Measurements from ENCODE around the gene POLR1D.

DNA sequence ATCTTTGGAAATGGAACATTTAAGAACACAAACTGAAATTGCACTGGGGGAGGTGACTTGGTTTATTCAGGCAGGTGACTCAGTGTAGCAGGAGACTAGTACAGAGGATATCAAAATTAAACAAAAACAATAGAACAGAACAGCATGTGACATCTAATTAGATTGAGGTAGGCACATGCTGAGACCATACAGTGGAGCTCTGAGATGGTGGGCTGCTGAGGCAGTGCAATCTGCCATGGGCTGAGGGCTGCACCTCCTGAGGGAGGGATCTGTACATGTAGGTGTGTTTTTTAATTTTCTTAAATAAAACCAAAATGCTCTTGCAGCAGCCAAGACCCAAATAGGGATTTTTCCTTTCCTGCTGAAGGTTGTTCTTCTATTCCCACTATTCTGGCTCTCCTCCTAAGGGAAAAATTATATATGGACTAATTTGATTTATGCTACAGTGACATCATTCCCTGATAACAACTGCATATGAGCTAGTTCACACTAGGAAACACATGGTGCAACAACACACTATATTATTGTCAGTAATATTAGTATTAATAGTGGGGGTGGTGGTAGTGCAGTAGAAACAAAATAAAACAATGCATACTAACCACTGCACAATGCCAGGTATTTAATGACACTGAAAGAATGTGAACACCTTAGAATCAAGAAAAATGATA, 49.3 kb upstream of the POLR1D start:
- no peak for TF ChIP-seq TAF1 (conservative IDR thresholded peaks at IDR 0.05)
- TF ChIP-seq, protein P1, sequence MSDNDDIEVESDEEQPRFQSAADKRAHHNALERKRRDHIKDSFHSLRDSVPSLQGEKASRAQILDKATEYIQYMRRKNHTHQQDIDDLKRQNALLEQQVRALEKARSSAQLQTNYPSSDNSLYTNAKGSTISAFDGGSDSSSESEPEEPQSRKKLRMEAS (IDR thresholded peaks at IDR 0.05): no peak
- TF ChIP-seq, protein P2, sequence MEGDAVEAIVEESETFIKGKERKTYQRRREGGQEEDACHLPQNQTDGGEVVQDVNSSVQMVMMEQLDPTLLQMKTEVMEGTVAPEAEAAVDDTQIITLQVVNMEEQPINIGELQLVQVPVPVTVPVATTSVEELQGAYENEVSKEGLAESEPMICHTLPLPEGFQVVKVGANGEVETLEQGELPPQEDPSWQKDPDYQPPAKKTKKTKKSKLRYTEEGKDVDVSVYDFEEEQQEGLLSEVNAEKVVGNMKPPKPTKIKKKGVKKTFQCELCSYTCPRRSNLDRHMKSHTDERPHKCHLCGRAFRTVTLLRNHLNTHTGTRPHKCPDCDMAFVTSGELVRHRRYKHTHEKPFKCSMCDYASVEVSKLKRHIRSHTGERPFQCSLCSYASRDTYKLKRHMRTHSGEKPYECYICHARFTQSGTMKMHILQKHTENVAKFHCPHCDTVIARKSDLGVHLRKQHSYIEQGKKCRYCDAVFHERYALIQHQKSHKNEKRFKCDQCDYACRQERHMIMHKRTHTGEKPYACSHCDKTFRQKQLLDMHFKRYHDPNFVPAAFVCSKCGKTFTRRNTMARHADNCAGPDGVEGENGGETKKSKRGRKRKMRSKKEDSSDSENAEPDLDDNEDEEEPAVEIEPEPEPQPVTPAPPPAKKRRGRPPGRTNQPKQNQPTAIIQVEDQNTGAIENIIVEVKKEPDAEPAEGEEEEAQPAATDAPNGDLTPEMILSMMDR (IDR thresholded peaks at IDR 0.05; ENCODE audit: low read depth, low read length, missing input control): no peak
- TF ChIP-seq, protein P3, sequence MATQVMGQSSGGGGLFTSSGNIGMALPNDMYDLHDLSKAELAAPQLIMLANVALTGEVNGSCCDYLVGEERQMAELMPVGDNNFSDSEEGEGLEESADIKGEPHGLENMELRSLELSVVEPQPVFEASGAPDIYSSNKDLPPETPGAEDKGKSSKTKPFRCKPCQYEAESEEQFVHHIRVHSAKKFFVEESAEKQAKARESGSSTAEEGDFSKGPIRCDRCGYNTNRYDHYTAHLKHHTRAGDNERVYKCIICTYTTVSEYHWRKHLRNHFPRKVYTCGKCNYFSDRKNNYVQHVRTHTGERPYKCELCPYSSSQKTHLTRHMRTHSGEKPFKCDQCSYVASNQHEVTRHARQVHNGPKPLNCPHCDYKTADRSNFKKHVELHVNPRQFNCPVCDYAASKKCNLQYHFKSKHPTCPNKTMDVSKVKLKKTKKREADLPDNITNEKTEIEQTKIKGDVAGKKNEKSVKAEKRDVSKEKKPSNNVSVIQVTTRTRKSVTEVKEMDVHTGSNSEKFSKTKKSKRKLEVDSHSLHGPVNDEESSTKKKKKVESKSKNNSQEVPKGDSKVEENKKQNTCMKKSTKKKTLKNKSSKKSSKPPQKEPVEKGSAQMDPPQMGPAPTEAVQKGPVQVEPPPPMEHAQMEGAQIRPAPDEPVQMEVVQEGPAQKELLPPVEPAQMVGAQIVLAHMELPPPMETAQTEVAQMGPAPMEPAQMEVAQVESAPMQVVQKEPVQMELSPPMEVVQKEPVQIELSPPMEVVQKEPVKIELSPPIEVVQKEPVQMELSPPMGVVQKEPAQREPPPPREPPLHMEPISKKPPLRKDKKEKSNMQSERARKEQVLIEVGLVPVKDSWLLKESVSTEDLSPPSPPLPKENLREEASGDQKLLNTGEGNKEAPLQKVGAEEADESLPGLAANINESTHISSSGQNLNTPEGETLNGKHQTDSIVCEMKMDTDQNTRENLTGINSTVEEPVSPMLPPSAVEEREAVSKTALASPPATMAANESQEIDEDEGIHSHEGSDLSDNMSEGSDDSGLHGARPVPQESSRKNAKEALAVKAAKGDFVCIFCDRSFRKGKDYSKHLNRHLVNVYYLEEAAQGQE (IDR thresholded peaks at IDR 0.05): no peak
- TF ChIP-seq SP1 (IDR thresholded peaks at IDR 0.05): no peak
- no peak for TF ChIP-seq FOXA1 (IDR thresholded peaks at IDR 0.05)
